Mononuclear cell (primary cell): ENCODE data around the gene ZBTB7C. TPM values are rescaled to one million over a fixed set of nuclear protein-coding genes. Genes with fewer than 3 reads are reported as not detected.

ENCODE experiments used
- H3K27me3 ChIP-seq: 2 replicates; pipeline ENCODE4 v1.6.0; 2011; ENCODE audit warnings: low read length, control low read depth; ENCODE audit not compliant: insufficient read depth
- H3K4me1 ChIP-seq: 2 replicates; pipeline ENCODE4 v1.5.1; 2011; ENCODE audit warnings: mild to moderate bottlenecking, low read length, control low read depth; ENCODE audit not compliant: insufficient read depth
- H3K4me3 ChIP-seq: 2 replicates; pipeline ENCODE4 v1.5.1; 2011; ENCODE audit warnings: mild to moderate bottlenecking, low read length, moderate library complexity
- H3K9me3 ChIP-seq: 2 replicates; pipeline ENCODE4 v1.5.1; 2011; ENCODE audit warnings: low read depth, mild to moderate bottlenecking, control low read depth, low read length
- total RNA-seq: library from RNA; depleted of rRNA; stranded (reverse); fragments of >200 nt; gene quantifications from one replicate; pipeline ENCODE4 v1.2.3, GENCODE V29; 2012

Gene ZBTB7C
- total RNA-seq, 1 donor: not detected

DNA sequence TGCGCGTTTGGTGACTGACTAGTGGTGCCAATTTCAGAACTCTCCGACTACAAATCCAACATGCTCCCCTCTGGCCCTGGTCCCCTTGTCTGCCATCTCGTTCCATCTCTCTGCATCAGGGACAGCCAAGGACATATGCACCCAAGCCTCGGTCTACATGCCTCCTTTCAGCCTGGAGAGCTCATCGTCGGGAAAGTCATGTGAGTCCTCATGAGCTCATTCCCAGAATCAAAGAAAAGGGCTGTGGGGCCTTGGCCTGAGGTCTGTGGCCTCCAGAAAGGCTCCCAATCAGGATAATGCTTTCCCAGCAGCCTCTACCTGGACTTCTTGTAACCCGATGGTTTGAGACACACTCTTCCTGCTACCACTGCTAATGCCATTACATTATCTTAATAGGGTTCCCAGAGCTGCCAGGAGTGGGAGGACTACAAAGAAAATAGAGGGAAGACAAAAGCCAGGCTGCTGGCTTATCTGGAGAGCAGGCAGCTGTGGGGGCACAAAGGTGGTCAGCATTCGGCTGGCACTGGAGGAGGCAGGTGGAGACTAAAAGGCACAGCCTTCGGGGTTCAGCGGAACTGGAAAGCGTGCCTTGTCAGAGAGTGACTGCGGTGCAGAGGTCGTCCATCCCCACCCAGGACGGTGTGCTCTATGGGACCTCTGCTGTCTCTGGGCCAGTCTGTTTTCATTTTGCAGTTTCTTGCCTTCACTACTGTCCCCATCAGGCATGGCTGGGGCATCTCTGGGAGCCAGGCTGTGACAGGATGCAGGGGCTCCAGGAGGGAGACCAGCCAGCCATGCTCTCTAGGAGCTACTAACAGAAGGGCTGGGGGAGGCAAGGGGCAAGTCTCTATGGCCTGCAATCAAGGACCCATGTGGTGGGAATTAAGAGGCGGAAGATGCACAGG is 374.3 kb downstream of the ZBTB7C start:
- Histone ChIP-seq H3K27me3 (no peaks in the 10 kb centered on the region), H3K4me1 (no peaks in the 10 kb centered on the region), H3K4me3 (no peak overlapping the region), H3K9me3 (no peaks in the 10 kb centered on the region)

DNA sequence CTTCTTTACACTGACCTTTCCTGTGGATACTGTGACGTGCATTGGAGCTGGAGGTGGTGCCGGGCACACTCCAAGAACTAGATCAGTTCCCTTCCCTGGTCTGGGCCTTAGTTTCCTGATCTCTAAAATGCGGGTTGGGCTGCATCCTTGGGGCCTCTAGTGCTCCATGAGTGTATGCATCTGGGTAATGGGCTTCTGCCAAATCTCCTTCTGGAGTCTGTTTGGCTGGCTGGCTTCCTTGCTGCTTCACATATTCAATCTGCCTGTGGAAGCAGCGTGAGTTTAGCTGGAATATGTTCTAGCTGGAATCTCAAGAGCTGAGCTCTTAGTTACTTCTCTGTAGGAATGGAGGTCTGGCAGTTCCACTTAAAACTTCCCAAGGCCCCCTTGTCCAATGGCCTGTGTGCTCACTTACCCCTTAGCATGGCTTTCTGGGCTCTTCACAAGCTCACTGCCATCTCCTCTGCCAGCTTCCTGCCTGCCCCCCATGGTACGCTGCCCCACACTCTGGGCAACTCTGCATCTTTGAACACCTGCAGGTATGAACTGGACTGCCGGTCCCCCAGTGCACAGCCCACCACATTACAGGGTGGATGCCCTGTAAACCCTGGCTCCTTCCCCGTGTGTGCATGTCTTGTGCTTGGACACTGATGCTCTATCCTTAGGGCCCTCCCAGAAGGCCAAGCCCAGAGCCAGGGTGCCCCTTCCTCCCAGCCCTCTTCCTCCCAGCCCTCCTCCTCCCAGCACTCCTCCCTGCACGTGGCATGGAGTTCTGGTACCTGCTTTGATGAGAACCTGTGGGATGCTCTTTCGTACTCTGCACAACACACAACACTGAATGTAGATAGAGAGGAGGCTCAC is 375.2 kb downstream of the ZBTB7C start:
- no peaks in the 10 kb centered on the region for H3K27me3 ChIP-seq
- no peaks in the 10 kb centered on the region for H3K4me1 ChIP-seq
- no peak overlapping the region for H3K4me3 ChIP-seq
- no peaks in the 10 kb centered on the region for H3K9me3 ChIP-seq

DNA sequence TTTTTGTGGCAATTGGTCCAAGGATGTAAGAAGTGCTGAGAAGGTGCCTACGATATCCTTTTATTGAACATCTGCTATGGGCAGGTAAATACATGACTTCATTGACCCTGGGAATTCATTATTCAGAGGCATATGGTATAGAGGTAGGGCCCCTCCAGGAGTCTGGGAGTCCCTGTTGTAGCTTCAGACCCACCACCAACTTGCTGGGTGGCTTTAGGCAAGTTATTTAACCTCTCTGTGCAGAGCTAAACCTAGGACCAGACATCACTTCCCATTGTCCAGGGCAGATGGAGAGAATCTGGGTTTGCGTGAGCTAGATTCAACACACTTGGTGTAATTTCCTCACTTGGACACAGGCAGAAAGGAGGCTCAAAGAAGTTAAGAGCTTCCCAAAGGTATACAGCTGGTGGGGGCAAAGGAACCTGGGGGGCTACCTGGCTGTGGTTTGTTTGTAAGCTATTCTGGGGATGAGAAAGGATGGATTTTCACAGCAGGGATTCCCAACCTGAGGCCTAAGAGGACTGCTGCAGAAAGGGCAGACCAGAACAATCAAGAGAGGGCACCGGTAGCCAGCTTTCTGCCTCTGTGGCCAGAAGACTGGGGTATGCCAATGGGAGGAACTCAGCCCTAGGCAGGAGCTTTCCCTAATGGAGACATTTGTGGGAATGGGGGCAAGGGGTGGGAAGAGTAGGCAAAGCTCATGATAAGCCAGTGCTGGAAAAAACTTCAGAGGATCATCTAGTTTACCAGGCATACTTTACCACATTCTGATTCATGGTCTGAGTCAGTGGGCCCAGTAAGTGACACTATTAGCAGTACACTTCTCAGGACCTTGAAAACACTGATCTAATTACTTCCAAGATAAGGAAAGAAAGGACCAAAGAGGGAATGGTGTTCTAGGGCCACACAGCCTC is 376.1 kb downstream of the ZBTB7C start:
- Histone ChIP-seq H3K4me1 (no peaks in the 10 kb centered on the region), H3K9me3 (no peaks in the 10 kb centered on the region), H3K27me3 (no peaks in the 10 kb centered on the region), H3K4me3 (no peak overlapping the region)

DNA sequence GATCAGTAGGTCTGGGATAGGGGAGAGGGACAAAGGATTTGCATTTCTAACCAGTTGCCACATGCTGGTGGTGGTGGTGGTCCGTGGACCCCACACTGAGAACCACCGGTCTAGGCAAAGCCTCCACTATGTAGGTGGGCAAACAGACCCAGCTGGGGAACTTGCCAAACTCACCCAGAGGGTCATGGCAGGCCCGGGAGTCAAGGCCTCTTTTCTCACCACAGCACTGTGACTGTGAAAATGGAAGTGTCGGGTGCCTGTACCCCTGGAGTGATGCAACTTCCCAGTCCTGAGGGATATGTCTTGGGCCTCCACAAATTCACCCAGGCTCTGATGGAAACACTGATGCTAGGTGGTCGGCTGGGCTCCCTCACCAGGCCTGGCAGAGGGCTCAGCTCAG is 377.5 kb downstream of the ZBTB7C start:
- Histone ChIP-seq H3K27me3 (no peaks in the 10 kb centered on the region), H3K4me3 (no peak overlapping the region), H3K4me1 (no peaks in the 10 kb centered on the region)

DNA sequence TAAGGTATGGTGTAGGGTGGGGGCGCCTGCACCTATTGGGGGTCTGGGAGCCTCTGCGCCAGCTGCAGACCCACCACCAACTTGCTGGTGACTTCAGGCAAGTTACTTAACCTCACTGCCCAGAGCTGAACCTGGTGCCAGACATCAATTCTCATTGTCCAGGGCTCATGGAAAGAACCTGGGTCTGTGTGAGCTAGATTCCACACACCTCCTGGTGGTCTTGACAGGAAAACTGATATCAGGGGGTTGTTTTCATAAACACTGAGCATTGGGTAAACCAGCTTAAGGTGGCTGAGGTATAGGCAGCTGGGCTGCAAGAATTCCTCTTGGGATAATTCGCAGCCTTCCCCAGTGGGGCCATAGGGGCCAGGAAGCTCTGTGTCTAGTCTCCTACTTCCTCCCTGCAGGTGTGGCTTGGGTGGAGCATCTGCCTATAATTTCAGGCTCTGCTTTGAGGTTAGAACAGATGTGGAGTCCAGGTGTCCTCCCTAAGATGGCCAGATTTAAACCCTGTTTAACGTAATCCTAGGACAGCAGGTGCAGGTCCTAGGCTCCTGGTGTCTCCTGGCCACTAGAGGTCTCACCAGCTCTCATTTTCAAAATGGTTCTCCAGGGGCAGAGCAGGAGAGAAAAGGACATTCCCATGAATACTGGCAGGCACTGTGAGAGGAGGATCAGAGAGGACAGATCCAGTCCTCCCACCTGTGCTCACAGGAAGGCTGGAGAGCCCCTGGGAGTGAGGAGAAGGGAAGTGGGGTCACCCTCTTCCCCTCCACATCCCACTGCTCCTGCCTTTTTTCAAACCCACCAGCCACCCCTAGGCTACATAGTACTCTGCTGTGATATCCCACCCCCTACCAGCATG is 378.3 kb downstream of the ZBTB7C start:
- Histone ChIP-seq H3K9me3 (no peaks in the 10 kb centered on the region), H3K27me3 (no peaks in the 10 kb centered on the region), H3K4me1 (no peaks in the 10 kb centered on the region), H3K4me3 (no peak overlapping the region)

More for the DNA sequence above, 377.5 kb downstream of the ZBTB7C start:
- no peaks in the 10 kb centered on the region for H3K9me3 ChIP-seq

DNA sequence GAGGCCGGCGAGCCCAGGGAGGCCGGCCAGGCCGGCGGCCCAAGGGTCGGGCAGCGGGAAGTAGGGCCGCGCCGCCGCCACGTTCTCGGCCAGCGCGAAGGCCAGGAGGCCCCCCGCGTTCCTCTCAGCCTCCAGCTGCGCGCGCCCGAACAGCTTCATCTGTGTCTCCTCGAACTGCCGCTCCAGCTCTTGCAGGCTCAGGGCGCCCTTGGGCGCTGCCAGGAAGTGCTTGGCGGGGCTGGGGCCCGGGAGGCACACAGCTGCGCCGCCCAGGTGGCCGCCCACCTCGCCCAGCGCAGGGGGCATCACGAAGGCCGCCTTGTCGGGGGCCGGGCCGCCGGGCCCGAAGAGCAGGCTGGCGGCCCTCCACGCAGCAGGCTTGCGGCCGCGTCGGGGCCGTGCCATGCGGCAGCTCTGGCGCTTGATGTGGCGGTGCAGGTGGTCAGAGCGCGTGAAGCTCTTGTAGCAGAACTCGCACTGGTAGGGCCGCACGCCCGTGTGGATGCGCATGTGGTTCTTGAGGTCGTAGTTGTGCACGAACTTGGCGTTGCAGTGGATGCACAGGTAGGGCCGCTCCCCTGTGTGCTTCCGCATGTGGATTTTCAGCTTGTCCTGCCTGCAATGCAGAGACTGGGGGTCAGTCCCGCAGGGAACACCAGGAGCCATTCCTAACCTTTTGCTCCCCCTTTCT is 379.7 kb downstream of the ZBTB7C start:
- H3K4me1 ChIP-seq: no peaks in the 10 kb centered on the region
- H3K4me3 ChIP-seq: no peak overlapping the region
- H3K27me3 ChIP-seq: no peaks in the 10 kb centered on the region
- no peaks in the 10 kb centered on the region for H3K9me3 ChIP-seq

DNA sequence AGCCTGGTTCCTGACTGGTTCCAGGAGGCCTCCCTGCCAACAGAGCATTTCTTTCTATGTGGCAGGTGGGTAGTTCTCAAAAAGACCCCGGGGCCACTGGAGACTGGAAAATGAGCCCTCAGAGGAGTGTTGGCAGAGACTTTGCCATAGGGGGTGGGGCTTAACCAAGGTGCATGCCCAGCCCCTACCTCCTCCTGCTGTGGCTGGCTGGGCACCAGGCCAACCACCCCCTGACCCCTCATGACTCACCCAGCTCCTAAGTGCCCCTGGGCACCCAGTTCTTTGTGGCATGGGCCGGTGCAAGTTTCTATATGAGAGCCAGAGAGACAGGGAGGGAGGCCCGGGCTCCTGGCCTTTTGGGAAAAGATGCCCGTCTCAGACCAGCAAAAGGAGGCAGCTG is 380.5 kb downstream of the ZBTB7C start:
- Histone ChIP-seq H3K4me3 (no peak overlapping the region), H3K27me3 (no peaks in the 10 kb centered on the region), H3K4me1 (no peaks in the 10 kb centered on the region), H3K9me3 (no peaks in the 10 kb centered on the region)

DNA sequence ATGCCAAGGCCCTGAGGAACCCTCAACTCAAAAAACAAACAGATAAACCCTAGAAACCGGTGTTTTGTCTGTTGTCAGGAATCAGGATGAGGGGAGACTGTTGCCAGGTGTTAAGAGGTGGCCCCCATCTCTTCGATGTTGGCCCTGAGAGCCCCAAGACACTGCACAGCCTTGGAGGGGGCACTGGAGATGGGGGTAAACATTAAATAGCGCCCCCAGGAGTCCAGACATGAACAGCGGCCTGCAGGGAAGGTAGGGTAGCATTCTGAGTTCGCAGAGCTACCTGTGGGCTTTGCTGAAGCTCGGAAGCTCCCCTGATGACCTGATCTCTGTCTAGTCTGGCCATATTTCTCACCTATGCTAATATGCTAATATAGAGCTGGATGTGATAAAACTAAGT is 381.1 kb downstream of the ZBTB7C start:
- Histone ChIP-seq H3K9me3 (no peaks in the 10 kb centered on the region), H3K4me3 (no peak overlapping the region), H3K4me1 (no peaks in the 10 kb centered on the region), H3K27me3 (no peaks in the 10 kb centered on the region)

DNA sequence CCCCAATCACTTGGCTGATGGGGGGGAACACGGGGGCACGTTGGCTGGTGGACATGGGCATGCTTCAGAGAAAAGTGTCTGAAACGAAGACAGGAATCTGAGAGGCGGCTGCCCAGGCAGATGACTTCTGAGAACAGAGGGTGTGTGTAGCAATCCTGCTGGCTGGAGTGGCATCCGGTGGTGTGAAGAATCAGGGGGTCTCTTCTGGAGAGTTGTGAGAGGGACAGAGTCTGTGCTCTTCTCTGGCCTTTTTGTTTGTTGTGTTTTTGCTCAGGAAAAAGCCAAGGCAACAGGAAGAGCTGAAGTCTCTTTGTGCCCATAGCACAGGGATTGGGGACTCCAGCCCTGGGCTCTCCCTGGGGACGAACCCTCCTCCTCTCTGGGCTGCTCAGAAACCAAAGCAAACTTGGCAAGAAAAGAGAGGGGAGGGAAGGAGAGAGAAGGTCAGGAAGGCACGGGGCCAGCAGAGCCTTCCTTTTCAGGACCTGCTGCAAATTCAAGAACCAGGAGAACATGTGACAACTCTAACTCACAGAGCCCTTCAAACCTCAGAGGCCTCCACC is 381.7 kb downstream of the ZBTB7C start:
- H3K27me3 ChIP-seq: no peaks in the 10 kb centered on the region
- no peaks in the 10 kb centered on the region for H3K4me1 ChIP-seq
- no peaks in the 10 kb centered on the region for H3K9me3 ChIP-seq
- H3K4me3 ChIP-seq: no peak overlapping the region

DNA sequence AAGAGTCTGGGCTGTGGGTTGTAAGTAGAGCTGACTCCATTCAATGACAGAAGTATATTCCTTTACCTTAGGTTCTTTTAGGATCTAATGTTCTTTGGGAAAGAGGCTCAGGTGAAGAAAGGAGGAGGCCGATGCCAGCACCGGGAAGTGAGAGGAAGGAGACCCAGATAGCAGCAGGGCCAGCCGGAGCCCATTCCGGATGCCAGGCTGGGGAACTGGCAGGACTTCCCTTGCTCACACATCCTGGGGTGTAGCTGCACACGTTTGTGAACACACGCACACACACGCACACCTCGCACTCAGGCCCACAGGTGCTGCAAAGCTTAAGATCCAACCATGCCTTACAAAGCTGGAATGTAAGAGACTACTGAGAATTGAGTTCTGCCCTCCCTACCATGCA is 383.0 kb downstream of the ZBTB7C start:
- no peaks in the 10 kb centered on the region for H3K4me1 ChIP-seq
- no peak overlapping the region for H3K4me3 ChIP-seq
- H3K27me3 ChIP-seq: no peaks in the 10 kb centered on the region
- no peaks in the 10 kb centered on the region for H3K9me3 ChIP-seq

DNA sequence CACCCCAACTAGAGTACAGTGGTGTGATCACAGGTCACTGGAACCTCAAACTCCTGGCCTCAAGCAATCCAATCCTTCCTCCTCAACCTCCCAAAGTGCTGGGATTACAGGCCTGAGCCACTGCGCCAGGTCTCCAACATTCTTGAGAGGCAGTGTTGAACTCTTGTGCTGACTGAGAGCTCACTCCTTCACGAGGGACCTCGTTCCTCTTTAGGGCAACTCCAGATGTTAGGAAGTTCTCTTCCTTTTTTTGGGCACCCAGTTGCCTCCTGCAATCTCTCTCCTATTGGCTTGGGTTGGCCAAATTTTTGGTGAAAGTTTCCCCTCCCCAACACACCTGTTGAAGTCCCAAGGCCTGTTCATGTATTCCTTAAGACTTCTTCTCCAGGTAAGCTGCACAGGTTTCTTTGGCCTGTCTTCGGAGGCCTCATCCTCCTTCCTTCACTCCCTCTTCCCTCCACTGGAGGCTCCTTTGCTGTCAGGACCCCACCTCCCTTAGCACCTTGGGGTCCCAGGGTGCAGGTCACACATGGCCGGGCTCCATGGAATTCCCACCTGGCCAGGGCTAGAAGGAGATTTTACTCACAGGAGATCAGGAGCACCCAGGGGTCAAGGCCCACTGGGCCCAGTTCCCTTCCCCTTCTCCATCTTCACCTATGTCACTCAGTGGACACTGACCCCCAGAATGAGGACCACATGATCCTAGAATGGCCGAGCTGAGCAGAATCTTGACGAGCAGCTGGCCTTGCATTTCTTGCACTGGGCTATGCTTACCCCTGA is 384.1 kb downstream of the ZBTB7C start:
- no peaks in the 10 kb centered on the region for H3K9me3 ChIP-seq
- H3K27me3 ChIP-seq: no peaks in the 10 kb centered on the region
- H3K4me3 ChIP-seq: no peak overlapping the region
- H3K4me1 ChIP-seq: no peaks in the 10 kb centered on the region

DNA sequence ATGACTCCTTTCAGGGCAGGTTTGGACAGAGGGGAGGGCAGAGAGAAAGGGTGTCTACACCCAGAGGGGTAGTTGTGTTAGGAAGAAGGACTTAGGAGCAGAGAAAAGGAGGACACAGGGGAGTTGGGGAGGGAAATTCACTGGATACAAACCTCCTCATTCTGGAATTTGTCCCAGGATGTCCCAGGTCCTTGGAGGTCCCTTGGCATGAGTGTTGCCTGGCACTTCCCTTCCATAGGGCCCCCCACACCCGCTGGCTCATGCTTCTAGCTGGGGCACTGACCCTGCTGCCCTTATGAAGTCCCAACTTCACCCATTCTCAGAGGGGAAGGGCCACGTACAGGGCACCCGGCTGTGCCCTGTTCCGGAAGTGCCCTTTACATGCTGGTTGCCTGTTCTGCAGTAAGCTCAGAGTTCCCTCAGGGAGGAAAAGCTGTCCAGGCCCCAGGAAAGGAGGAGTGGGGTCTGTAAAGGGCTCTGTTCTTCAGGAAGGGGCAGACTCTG is 385.1 kb downstream of the ZBTB7C start:
- H3K27me3 ChIP-seq: no peaks in the 10 kb centered on the region
- no peak overlapping the region for H3K4me3 ChIP-seq
- no peaks in the 10 kb centered on the region for H3K4me1 ChIP-seq
- no peaks in the 10 kb centered on the region for H3K9me3 ChIP-seq
